B cell (primary cell): ENCODE data around the gene AARS1. TPM values are rescaled to one million over a fixed set of nuclear protein-coding genes. Genes with fewer than 3 reads are reported as not detected.
"Not testable (repeated sequence)": the region's sequence is repeated elsewhere in the genome, so short reads cannot be mapped to it uniquely, and the experiment has no call there.

Experiments
- ATAC-seq: fragments of 200-7000 bp; cut with Tn5 transposase; one replicate; pipeline ENCODE4 v1.10.0; 2021; ENCODE audit warnings: low read depth, mild to moderate bottlenecking, moderate number of reproducible peaks, moderate library complexity
- CTCF ChIA-PET: fragments of 350-600 bp; sonication (Branson Sonifier 250); formaldehyde crosslinking; loops from one replicate; lab custom pipeline; 2021; ENCODE audit warnings: antibody characterized with exemption, inconsistent platforms; lab: Charles Lee
- POLR2A ChIA-PET: fragments of 350-600 bp; sonication (Branson Sonifier 250); formaldehyde crosslinking; loops from one replicate; lab custom pipeline; 2021; ENCODE audit warnings: antibody characterized with exemption; lab: Charles Lee
- DNase-seq: peaks from one replicate; pipeline ENCODE4 v3.0.0; 2013
- H2AFZ ChIP-seq: 2 replicates; pipeline ENCODE4 v1.6.1; 2012; ENCODE audit warnings: mild to moderate bottlenecking, low read depth, low read length; ENCODE audit not compliant: insufficient read depth, poor library complexity, severe bottlenecking
- H3K27ac ChIP-seq, 2 donors: 1 replicate in 1 of 2; 2 replicates in 1 of 2; pipeline ENCODE4 v1.5.1; 2012 to 2013; ENCODE audit warnings: low read length in 2 of 2, mild to moderate bottlenecking in 2 of 2, moderate library complexity in 1 of 2
- H3K27me3 ChIP-seq, 4 experiments: fragments of 200-600 bp in 1 of 4; sonication (generic) in 1 of 4; replicated peaks in 1 of 4; 1 replicate in 2 of 4; 2 replicates in 2 of 4; pipeline versions ENCODE4 v1.6.1 to v1.7.0; 2013 to 2016; ENCODE audit warnings: low read length in 3 of 4, mild to moderate bottlenecking in 2 of 4, mixed read lengths in 1 of 4, moderate library complexity in 1 of 4; ENCODE audit not compliant: insufficient read depth in 4 of 4, control insufficient read depth in 3 of 4; ENCODE audit errors: control extremely low read depth in 1 of 4
- H3K36me3 ChIP-seq, 2 experiments: replicated peaks in 1 of 2; 1 replicate in 1 of 2; 2 replicates in 1 of 2; pipeline versions ENCODE4 v1.6.1 to v1.7.1; 2013; ENCODE audit warnings: low read length in 1 of 2; ENCODE audit not compliant: insufficient read depth in 2 of 2, control insufficient read depth in 1 of 2; ENCODE audit errors: control extremely low read depth in 1 of 2, extremely low read depth in 1 of 2
- H3K4me1 ChIP-seq, 2 donors: fragments of 200-600 bp in 1 of 2; sonication (generic) in 1 of 2; 1 replicate in 1 of 2; 2 replicates in 1 of 2; pipeline versions ENCODE4 v1.5.1 to v1.6.1; 2013 to 2017; ENCODE audit warnings: low read length in 2 of 2; ENCODE audit not compliant: control insufficient read depth in 2 of 2, insufficient read depth in 2 of 2
- H3K4me2 ChIP-seq: replicated peaks from 2 replicates; pipeline ENCODE3; 2012; ENCODE audit warnings: mild to moderate bottlenecking, low read depth, low read length; ENCODE audit not compliant: poor library complexity, severe bottlenecking
- H3K4me3 ChIP-seq, 5 experiments: fragments of 200-600 bp in 1 of 5; sonication (generic) in 1 of 5; 1 replicate in 3 of 5; 2 replicates in 2 of 5; pipeline versions ENCODE4 v1.5.1 to v1.7.0; 2011 to 2016; ENCODE audit warnings: low read length in 4 of 5, mild to moderate bottlenecking in 4 of 5, low read depth in 2 of 5, control low read depth in 1 of 5, moderate library complexity in 1 of 5; ENCODE audit not compliant: insufficient read depth in 1 of 5; ENCODE audit errors: control extremely low read depth in 1 of 5, extremely low read depth in 1 of 5
- H3K79me2 ChIP-seq: fragments of 200-600 bp; sonication (generic); one replicate; pipeline ENCODE4 v1.6.0; 2016; ENCODE audit warnings: low read length; ENCODE audit not compliant: control insufficient read depth, insufficient read depth
- H3K9ac ChIP-seq: fragments of 200-600 bp; sonication (generic); 2 replicates; pipeline ENCODE4 v1.6.1; 2017; ENCODE audit warnings: mild to moderate bottlenecking, low read length, moderate library complexity
- H3K9me3 ChIP-seq, 3 donors: one replicate each; pipeline versions ENCODE4 v1.6.1 to v1.7.1; 2013; ENCODE audit warnings: low read length in 2 of 3; ENCODE audit not compliant: control insufficient read depth in 2 of 3, insufficient read depth in 1 of 3; ENCODE audit errors: control extremely low read depth in 1 of 3
- H4K20me1 ChIP-seq: 2 replicates; pipeline ENCODE4 v1.6.0; 2012; ENCODE audit warnings: mild to moderate bottlenecking, low read length; ENCODE audit not compliant: insufficient read depth, control insufficient read depth, poor library complexity, severe bottlenecking
- H3K27ac Mint-ChIP-seq: one replicate; pipeline ENCODE4 v1.8.0; 2021; ENCODE audit warnings: mixed read lengths
- H3K27me3 Mint-ChIP-seq: one replicate; pipeline ENCODE4 v1.8.0; 2021; ENCODE audit warnings: mixed read lengths
- H3K4me1 Mint-ChIP-seq: one replicate; pipeline ENCODE4 v1.8.0; 2021; ENCODE audit warnings: mixed read lengths
- H3K4me3 Mint-ChIP-seq: one replicate; pipeline ENCODE4 v1.8.0; 2021; ENCODE audit warnings: mixed read lengths
- H3K9me3 Mint-ChIP-seq: one replicate; pipeline ENCODE4 v1.8.0; 2022; ENCODE audit warnings: mixed read lengths; ENCODE audit not compliant: insufficient read depth
- CTCF ChIP-seq: fragments of 200-600 bp; IDR thresholded peaks from one replicate; pipeline ENCODE4 v1.8.0; 2022; ENCODE audit warnings: antibody characterized with exemption, mild to moderate bottlenecking
- EZH2 ChIP-seq: IDR thresholded peaks from 2 replicates; pipeline ENCODE4 v1.6.1; 2012; ENCODE audit warnings: borderline replicate concordance, low read depth, mild to moderate bottlenecking, moderate library complexity, low read length; ENCODE audit not compliant: insufficient read depth, poor library complexity, severe bottlenecking
- WGBS: methylation state at CpG from one replicate; pipeline ENCODE4 v1.1.5; 2013; ENCODE audit warnings: missing lambda C conversion rate; ENCODE audit not compliant: insufficient coverage; 5-methylcytosine and 5-hydroxymethylcytosine counted together
- intact Hi-C: fragments of 100-400 bp; cut with micrococcal nuclease; formaldehyde crosslinking; loops from one replicate; pipeline ENCODE4 v1.10.0; 2022
- polyA plus RNA-seq: library from polyadenylated mRNA; depleted of rRNA; stranded (reverse); fragments of >200 nt; gene quantifications from 2 replicates; pipeline ENCODE4 v1.2.3, GENCODE V29; 2012
- total RNA-seq, 2 donors: library from RNA; stranded (reverse); fragments of 120-200 nt in 1 of 2; gene quantifications; 1 replicate in 1 of 2; 2 replicates in 1 of 2; pipeline versions ENCODE4 v1.2.3 to v1.2.4, GENCODE V29; 2013 to 2022

The AARS1 gene
- total and polyA plus RNA-seq, 2 donors (not counting 1 experiment from before 2014, with no cell fraction given) = 27.7 to 57.8 TPM

GRCh38 chr16:70324998-70325747 lies 35.9 kb upstream of the AARS1 start:
- intact Hi-C loops = no loop called here
- no peaks in the 10 kb centered on the region for H4K20me1 ChIP-seq
- no peaks in the 10 kb centered on the region for H3K4me1 ChIP-seq
- no peaks in the 10 kb centered on the region for H3K79me2 ChIP-seq
- H3K4me3 ChIP-seq = no peak overlapping the region
- Mint-ChIP-seq H3K4me3 (no peak overlapping the region), H3K9me3 (no peaks in the 10 kb centered on the region), H3K4me1 (no peaks in the 10 kb centered on the region), H3K27ac (no peak overlapping the region), H3K27me3 (no peaks in the 10 kb centered on the region)
- peaks cover 1 to 34% of the 10 kb centered on the region in 2 experiments for H3K36me3 ChIP-seq
- no peak for DNase-seq
- H3K9me3 ChIP-seq = no peaks in the 10 kb centered on the region
- no peak overlapping the region for H3K9ac ChIP-seq
- no peak overlapping the region for H2AFZ ChIP-seq
- TF ChIP-seq CTCF (no peak), EZH2 (no peak)
- H3K4me2 ChIP-seq = no peak overlapping the region
- POLR2A ChIA-PET = no interaction called here
- WGBS = 96% methylated on average over 3 of the region's 7 CpGs
- CTCF ChIA-PET = interaction anchor here (0.7 to 1.2 kb wide), 2 partner anchors 9 to 328 kb away, joined by 3 read pairs; no protein-coding TSS in a partner anchor
- ATAC-seq = no peak
- no peak overlapping the region for H3K27ac ChIP-seq
- no peaks in the 10 kb centered on the region for H3K27me3 ChIP-seq

GRCh38 chr16:70320121-70320520 lies 30.8 kb upstream of the AARS1 start:
- H3K27ac Mint-ChIP-seq = no peak overlapping the region
- no peak overlapping the region for H2AFZ ChIP-seq
- H3K27me3 ChIP-seq = no peaks in the 10 kb centered on the region
- H3K79me2 ChIP-seq = no peaks in the 10 kb centered on the region
- ATAC-seq (no peak), DNase-seq (no peak)
- no peak overlapping the region for H3K4me3 ChIP-seq
- H3K27me3 Mint-ChIP-seq = no peaks in the 10 kb centered on the region
- POLR2A ChIA-PET = no interaction called here
- H3K9me3 Mint-ChIP-seq = no peaks in the 10 kb centered on the region
- H3K27ac ChIP-seq = no peak overlapping the region
- intact Hi-C loops = no loop called here
- no peaks in the 10 kb centered on the region for H3K4me1 Mint-ChIP-seq
- TF ChIP-seq CTCF = no peak
- TF ChIP-seq EZH2 = no peak
- peaks cover 1 to 42% of the 10 kb centered on the region in 2 experiments for H3K36me3 ChIP-seq
- H4K20me1 ChIP-seq = no peaks in the 10 kb centered on the region
- no peaks in the 10 kb centered on the region for H3K4me1 ChIP-seq
- H3K9ac ChIP-seq = no peak overlapping the region
- WGBS = 100% methylated on average over 4 of the region's 5 CpGs
- CTCF ChIA-PET = no interaction called here
- no peaks in the 10 kb centered on the region for H3K9me3 ChIP-seq
- no peak overlapping the region for H3K4me2 ChIP-seq
- H3K4me3 Mint-ChIP-seq = no peak overlapping the region

GRCh38 chr16:70307726-70308125 lies 18.4 kb upstream of the AARS1 start:
- H3K27ac ChIP-seq, H3K4me2 ChIP-seq, DNase-seq, H3K27me3 ChIP-seq, H2AFZ ChIP-seq, H3K9me3 ChIP-seq, H3K4me3 Mint-ChIP-seq, H3K36me3 ChIP-seq, H3K27me3 Mint-ChIP-seq, POLR2A ChIA-PET, H3K27ac Mint-ChIP-seq, H3K9ac ChIP-seq, intact Hi-C loops, H3K4me3 ChIP-seq, CTCF ChIA-PET, H3K9me3 Mint-ChIP-seq, H4K20me1 ChIP-seq, ATAC-seq: not testable (repeated sequence)
- H3K4me1 ChIP-seq = peaks cover 10 to 12% of the 10 kb centered on the region in 2 donors
- peaks cover 20% of the 10 kb centered on the region for H3K4me1 Mint-ChIP-seq
- no CpG with 5 or more reads among the region's 2 CpGs for WGBS
- H3K79me2 ChIP-seq = peaks cover 75% of the 10 kb centered on the region
